A549 (cell line): ENCODE measurements around the gene SDR39U1. TPM values are rescaled to one million over a fixed set of nuclear protein-coding genes. Genes with fewer than 3 reads are reported as not detected.
A peak's percentile ranks its signal among the peaks of the same experiment; 100 is the strongest.

Source experiments
- ATAC-seq, 2 experiments: fragments of 200-7000 bp in 1 of 2; fragments of >200 bp in 1 of 2; cut with Nextera tagmentation in 1 of 2; cut with Tn5 transposase in 1 of 2; 3 replicates each; pipeline versions ENCODE4 v1.8.0 to v1.9.1; 2018 to 2020; ENCODE audit warnings: mild to moderate bottlenecking in 1 of 2, moderate library complexity in 1 of 2
- CTCF ChIA-PET: fragments of 300-600 bp; sonication (Branson Sonifier 250); formaldehyde crosslinking; extraction: SDS; loops from one replicate; lab custom pipeline; 2021; ENCODE audit warnings: antibody characterized with exemption, inconsistent platforms; lab: Yijun Ruan, JAX
- POLR2A ChIA-PET: fragments of 350-600 bp; formaldehyde crosslinking; extraction: SDS; loops from one replicate; lab custom pipeline; 2021; ENCODE audit warnings: antibody characterized with exemption, inconsistent platforms; lab: Yijun Ruan, JAX
- DNase-seq, 2 experiments: peaks; one replicate each; pipeline versions ENCODE4 v3.0.0 to v3.0.0-alpha.2; 2011 to 2016; ENCODE audit warnings: low read depth in 1 of 2, low spot score in 1 of 2
- FAIRE-seq: peaks from 2 replicates; lab custom pipeline; 2011; peaks lifted over from hg19 to GRCh38; lab: Jason Lieb, UNC
- H3K27ac ChIP-seq, 2 experiments: fragments of >200 bp; sonication (Bioruptor Twin); formaldehyde crosslinking; 3 replicates each; pipeline ENCODE4 v1.5.1; 2016 to 2017
- H3K4me1 ChIP-seq: fragments of >200 bp; sonication (Bioruptor Twin); formaldehyde crosslinking; 3 replicates; pipeline ENCODE4 v1.6.1; 2016
- H3K4me2 ChIP-seq: fragments of >200 bp; sonication (Bioruptor Twin); formaldehyde crosslinking; 3 replicates; pipeline ENCODE4 v1.6.1; 2016
- H3K4me3 ChIP-seq: fragments of >200 bp; sonication (Bioruptor Twin); formaldehyde crosslinking; 3 replicates; pipeline ENCODE4 v1.5.1; 2016
- H3K9me3 ChIP-seq: fragments of >200 bp; sonication (Bioruptor Twin); formaldehyde crosslinking; 3 replicates; pipeline ENCODE4 v1.6.1; 2016
- ESRRA ChIP-seq: fragments of 150-350 bp; IDR thresholded peaks from 2 replicates; pipeline ENCODE4 v1.6.1; 2014; ENCODE audit warnings: mild to moderate bottlenecking, low read length, borderline replicate concordance
- FOSB ChIP-seq: fragments of 250-450 bp; sonication (Bioruptor Pico); IDR thresholded peaks from 2 replicates; pipeline ENCODE4 v1.5.0; 2020; ENCODE audit warnings: mild to moderate bottlenecking, moderate library complexity
- GATA3 ChIP-seq: IDR thresholded peaks from 2 replicates; pipeline ENCODE4 v1.6.1; 2012; ENCODE audit warnings: borderline replicate concordance
- KDM1A ChIP-seq: fragments of 200-600 bp; sonication (generic); IDR thresholded peaks from 2 replicates; pipeline ENCODE4 v1.6.1; 2016; ENCODE audit warnings: low read depth, mild to moderate bottlenecking
- MAFK ChIP-seq: fragments of 450-650 bp; IDR thresholded peaks from 2 replicates; pipeline ENCODE4 v1.6.1; 2014; ENCODE audit not compliant: partially characterized antibody
- MAZ ChIP-seq: fragments of 150-350 bp; IDR thresholded peaks from 2 replicates; pipeline ENCODE4 v1.6.1; 2014; ENCODE audit warnings: antibody characterized with exemption, low read depth, low read length, borderline replicate concordance
- MYC ChIP-seq: IDR thresholded peaks from 2 replicates; pipeline ENCODE4 v1.6.1; 2012; ENCODE audit warnings: mild to moderate bottlenecking, inconsistent platforms, low read length, improper control_type of control experiment, borderline replicate concordance
- RARB ChIP-seq: fragments of 250-450 bp; sonication (Bioruptor Pico); IDR thresholded peaks from 2 replicates; pipeline ENCODE4 v1.8.0; 2021; ENCODE audit warnings: mild to moderate bottlenecking, moderate library complexity
- ZNF302 ChIP-seq: fragments of 250-450 bp; sonication (Bioruptor Pico); IDR thresholded peaks from 2 replicates; pipeline ENCODE4 v1.9.0; 2021; ENCODE audit warnings: inconsistent platforms, mild to moderate bottlenecking, moderate library complexity
- WGBS: methylation state at CpG from one replicate; pipeline ENCODE4 v1.1.6; 2017; ENCODE audit errors: missing lambda C conversion rate; 5-methylcytosine and 5-hydroxymethylcytosine counted together
- polyA plus RNA-seq, 4 experiments: library from polyadenylated mRNA; depleted of rRNA in 3 of 4; stranded (reverse); fragments of >200 nt; fragmentation: RNase III in 1 of 4; extraction: RNeasy Plus Mini Kit Qiagen cat#74134 plus additional on column Dnase treatment in 1 of 4; gene quantifications; 2 replicates in 3 of 4; 3 replicates in 1 of 4; pipeline ENCODE4 v1.2.3, GENCODE V29; 2011 to 2017
- TF ChIP-seq, protein P1 (sequence below): fragments of 450-650 bp; IDR thresholded peaks from 2 replicates; pipeline ENCODE4 v1.6.1; 2014; ENCODE audit warnings: antibody characterized with exemption
- TF ChIP-seq, protein P2 (sequence below): fragments of >200 bp; sonication (Bioruptor Twin); formaldehyde crosslinking; IDR thresholded peaks from 3 replicates; pipeline ENCODE4 v1.5.1; 2016
- TF ChIP-seq, protein P3 (sequence below): fragments of 150-350 bp; IDR thresholded peaks from 2 replicates; pipeline ENCODE4 v1.6.1; 2014; ENCODE audit warnings: low read depth, mild to moderate bottlenecking, low read length
- TF ChIP-seq, protein P4 (sequence below): IDR thresholded peaks from 2 replicates; pipeline ENCODE4 v1.6.1; 2012
- TF ChIP-seq, protein P5 (sequence below): IDR thresholded peaks from 2 replicates; pipeline ENCODE4 v1.6.1; 2012; ENCODE audit warnings: low read depth, borderline replicate concordance

SDR39U1 gene
- polyA plus RNA-seq, 2 of the 4 experiments (the other 2 are of a cell fraction): 57.3 to 61.1 TPM

DNA sequence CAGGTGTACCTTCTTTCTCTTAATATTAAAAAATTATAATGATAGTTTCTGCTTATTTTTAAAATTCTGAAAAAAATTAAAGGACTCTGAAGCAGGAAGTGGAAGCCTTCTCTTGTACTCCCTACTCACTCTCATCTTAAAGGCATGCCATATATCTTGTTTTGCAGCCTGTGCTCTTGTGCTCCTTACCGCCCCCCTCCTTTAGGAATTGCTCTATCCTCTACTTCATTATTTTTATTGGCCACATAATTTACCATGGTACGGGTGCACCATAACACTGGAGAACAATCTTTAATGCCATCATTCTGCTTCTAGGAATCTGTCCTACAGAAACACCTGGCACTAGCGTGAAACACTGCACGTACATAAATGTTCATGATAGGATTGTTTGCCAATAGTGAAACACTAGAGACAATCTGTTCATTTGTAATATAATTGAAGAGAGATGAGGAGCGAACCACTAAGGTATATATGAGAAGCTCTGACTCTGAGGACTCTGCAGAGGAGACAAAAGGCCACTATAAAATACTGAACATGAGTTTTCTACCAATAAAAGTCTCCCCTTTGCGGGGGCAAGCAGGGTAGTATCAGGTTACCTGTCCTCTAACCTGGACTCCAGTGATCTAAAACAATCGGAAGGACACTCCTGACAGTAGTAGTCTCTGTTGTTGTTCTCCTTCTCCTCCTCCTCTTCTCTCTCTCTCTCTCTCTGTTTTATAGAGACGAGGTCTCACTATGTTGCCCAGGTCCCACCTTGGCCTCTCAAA lies 50.1 kb downstream of the SDR39U1 start:
- TF ChIP-seq, protein P1, sequence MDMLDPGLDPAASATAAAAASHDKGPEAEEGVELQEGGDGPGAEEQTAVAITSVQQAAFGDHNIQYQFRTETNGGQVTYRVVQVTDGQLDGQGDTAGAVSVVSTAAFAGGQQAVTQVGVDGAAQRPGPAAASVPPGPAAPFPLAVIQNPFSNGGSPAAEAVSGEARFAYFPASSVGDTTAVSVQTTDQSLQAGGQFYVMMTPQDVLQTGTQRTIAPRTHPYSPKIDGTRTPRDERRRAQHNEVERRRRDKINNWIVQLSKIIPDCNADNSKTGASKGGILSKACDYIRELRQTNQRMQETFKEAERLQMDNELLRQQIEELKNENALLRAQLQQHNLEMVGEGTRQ: no peak
- TF ChIP-seq MAFK (no peak), ESRRA (no peak), ZNF302 (CRISPR knock-in tag) (no peak), GATA3 (no peak), RARB (no peak)
- TF ChIP-seq, protein P2, sequence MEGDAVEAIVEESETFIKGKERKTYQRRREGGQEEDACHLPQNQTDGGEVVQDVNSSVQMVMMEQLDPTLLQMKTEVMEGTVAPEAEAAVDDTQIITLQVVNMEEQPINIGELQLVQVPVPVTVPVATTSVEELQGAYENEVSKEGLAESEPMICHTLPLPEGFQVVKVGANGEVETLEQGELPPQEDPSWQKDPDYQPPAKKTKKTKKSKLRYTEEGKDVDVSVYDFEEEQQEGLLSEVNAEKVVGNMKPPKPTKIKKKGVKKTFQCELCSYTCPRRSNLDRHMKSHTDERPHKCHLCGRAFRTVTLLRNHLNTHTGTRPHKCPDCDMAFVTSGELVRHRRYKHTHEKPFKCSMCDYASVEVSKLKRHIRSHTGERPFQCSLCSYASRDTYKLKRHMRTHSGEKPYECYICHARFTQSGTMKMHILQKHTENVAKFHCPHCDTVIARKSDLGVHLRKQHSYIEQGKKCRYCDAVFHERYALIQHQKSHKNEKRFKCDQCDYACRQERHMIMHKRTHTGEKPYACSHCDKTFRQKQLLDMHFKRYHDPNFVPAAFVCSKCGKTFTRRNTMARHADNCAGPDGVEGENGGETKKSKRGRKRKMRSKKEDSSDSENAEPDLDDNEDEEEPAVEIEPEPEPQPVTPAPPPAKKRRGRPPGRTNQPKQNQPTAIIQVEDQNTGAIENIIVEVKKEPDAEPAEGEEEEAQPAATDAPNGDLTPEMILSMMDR: 0 out of 3 replicates have a peak, but pooled peaks have one; percentile 21
- TF ChIP-seq, protein P3, sequence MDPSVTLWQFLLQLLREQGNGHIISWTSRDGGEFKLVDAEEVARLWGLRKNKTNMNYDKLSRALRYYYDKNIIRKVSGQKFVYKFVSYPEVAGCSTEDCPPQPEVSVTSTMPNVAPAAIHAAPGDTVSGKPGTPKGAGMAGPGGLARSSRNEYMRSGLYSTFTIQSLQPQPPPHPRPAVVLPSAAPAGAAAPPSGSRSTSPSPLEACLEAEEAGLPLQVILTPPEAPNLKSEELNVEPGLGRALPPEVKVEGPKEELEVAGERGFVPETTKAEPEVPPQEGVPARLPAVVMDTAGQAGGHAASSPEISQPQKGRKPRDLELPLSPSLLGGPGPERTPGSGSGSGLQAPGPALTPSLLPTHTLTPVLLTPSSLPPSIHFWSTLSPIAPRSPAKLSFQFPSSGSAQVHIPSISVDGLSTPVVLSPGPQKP: no peak
- TF ChIP-seq, protein P4, sequence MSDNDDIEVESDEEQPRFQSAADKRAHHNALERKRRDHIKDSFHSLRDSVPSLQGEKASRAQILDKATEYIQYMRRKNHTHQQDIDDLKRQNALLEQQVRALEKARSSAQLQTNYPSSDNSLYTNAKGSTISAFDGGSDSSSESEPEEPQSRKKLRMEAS: no peak
- H3K4me1 ChIP-seq: peaks cover 14% of the 10 kb centered on the region
- FAIRE-seq (no peak), ATAC-seq (peak; percentile 77 to 89; a peak in 5 of 6 replicates), DNase-seq (peak; percentile 62)
- H3K4me2 ChIP-seq: peak overlapping the region; percentile 82
- H3K4me3 ChIP-seq: peak overlapping the region; percentile 39
- POLR2A ChIA-PET: no interaction called here
- H3K9me3 ChIP-seq: no peaks in the 10 kb centered on the region
- CTCF ChIA-PET: interaction anchor here (0.6 to 2.0 kb wide), 4 partner anchors 14 to 45 kb away, joined by 3 to 8 read pairs (median 4); no protein-coding TSS in a partner anchor
- 63% methylated on average over 8 of the region's 8 CpGs for WGBS
- H3K27ac ChIP-seq: peak overlapping the region; percentile 57 to 73; a peak in 5 of 6 replicates

DNA sequence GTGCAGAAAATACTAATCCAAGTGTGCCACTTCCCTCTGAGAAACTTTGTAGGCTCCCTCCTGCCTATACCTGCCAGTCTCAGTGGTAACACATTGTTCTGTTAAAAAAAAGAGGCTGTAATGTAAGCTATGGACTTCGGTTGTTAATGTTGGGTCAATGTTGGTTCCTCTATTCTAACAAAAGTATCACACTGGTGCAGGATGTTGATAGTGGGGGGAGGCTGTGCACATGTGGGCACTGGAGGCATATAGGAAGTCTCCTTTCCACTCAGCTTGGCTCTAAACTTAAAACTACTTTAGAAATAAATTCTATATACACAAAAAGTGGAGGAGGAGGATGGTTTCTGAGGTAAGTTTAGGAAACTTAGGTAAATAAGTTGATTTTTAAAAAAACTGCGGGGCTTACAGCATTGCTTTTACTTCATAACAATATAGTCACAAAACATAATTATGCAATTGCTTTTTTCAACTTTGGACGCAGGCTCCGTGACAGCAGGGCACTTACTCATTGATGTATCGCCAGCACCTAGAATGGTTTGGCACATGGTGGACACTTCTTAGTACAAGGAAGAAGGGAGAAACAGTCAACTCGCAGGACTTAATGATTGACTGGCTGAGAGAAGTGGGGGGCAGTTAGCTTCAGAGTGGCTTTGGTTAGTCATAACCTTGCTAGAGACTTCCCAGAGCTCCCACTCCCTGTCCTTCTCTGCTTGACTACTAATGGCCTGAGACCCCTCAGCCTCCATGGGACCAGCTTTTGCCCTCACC lies 51.7 kb downstream of the SDR39U1 start:
- Histone ChIP-seq H3K4me3 (no peak overlapping the region), H3K4me1 (peaks cover 14% of the 10 kb centered on the region), H3K4me2 (peak overlapping the region; percentile 82)
- FAIRE-seq: no peak
- WGBS: 72% methylated on average over 6 of the region's 6 CpGs
- POLR2A ChIA-PET: no interaction called here
- TF ChIP-seq KDM1A: no peak
- TF ChIP-seq FOSB (CRISPR knock-in tag): no peak
- no peak for TF ChIP-seq MYC
- TF ChIP-seq, protein P5, sequence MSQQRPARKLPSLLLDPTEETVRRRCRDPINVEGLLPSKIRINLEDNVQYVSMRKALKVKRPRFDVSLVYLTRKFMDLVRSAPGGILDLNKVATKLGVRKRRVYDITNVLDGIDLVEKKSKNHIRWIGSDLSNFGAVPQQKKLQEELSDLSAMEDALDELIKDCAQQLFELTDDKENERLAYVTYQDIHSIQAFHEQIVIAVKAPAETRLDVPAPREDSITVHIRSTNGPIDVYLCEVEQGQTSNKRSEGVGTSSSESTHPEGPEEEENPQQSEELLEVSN: no peak
- no peak for TF ChIP-seq MAZ
- TF ChIP-seq, protein P1: no peak
- TF ChIP-seq, all 56 proteins: peak for 0
- CTCF ChIA-PET: interaction anchor here (1.4 to 3.8 kb wide), 6 partner anchors 9 to 59 kb away, joined by 3 to 11 read pairs (median 6); partner anchors contain the start of gene ADCY4
- DNase-seq (no peak), ATAC-seq (no peak)
- no peaks in the 10 kb centered on the region for H3K9me3 ChIP-seq
- H3K27ac ChIP-seq: peak overlapping the region in 1 of 2 experiments; percentile 73; a peak in 1 of 6 replicates

Other genes with a start within 250 kb of the SDR39U1 start
- 48.0 and 74.9 TPM in 2 replicates for gene TM9SF1, start 247.3 kb downstream of the SDR39U1 start, polyA plus RNA-seq (2011; rRNA removed)
- 51.5 to 62.2 TPM (median 60.1 TPM) in 3 replicates for gene TM9SF1, start 247.3 kb downstream of the SDR39U1 start, polyA plus RNA-seq (2017; fragmentation: RNase III; extraction: RNeasy Plus Mini Kit Qiagen cat#74134 plus additional on column Dnase treatment)
- 0.09 TPM in 1 of 2 replicates, not detected in the other for gene TSSK4, start 237.1 kb downstream of the SDR39U1 start, polyA plus RNA-seq (2011; rRNA removed)
- 0.13 TPM in 1 of 3 replicates, not detected in the others for gene TSSK4, start 237.1 kb downstream of the SDR39U1 start, polyA plus RNA-seq (2017; fragmentation: RNase III; extraction: RNeasy Plus Mini Kit Qiagen cat#74134 plus additional on column Dnase treatment)
- gene CHMP4A, start 229.3 kb downstream of the SDR39U1 start, polyA plus RNA-seq (2011; rRNA removed): 74.9 and 102 TPM in 2 replicates
- 112 to 124 TPM (median 117 TPM) in 3 replicates for gene CHMP4A, start 229.3 kb downstream of the SDR39U1 start, polyA plus RNA-seq (2017; fragmentation: RNase III; extraction: RNeasy Plus Mini Kit Qiagen cat#74134 plus additional on column Dnase treatment)
- 31.8 and 38.6 TPM in 2 replicates for gene MDP1, start 226.7 kb downstream of the SDR39U1 start, polyA plus RNA-seq (2011; rRNA removed)
- gene MDP1, start 226.7 kb downstream of the SDR39U1 start, polyA plus RNA-seq (2017; fragmentation: RNase III; extraction: RNeasy Plus Mini Kit Qiagen cat#74134 plus additional on column Dnase treatment): 21.0 to 21.6 TPM (median 21.4 TPM) in 3 replicates
- 381 and 433 TPM in 2 replicates for gene NEDD8, start 210.4 kb downstream of the SDR39U1 start, polyA plus RNA-seq (2011; rRNA removed)
- gene NEDD8, start 210.4 kb downstream of the SDR39U1 start, polyA plus RNA-seq (2017; fragmentation: RNase III; extraction: RNeasy Plus Mini Kit Qiagen cat#74134 plus additional on column Dnase treatment): 561 to 594 TPM (median 589 TPM) in 3 replicates
- gene GMPR2, start 209.8 kb downstream of the SDR39U1 start, polyA plus RNA-seq (2011; rRNA removed): 91.7 and 108 TPM in 2 replicates
- 64.8 to 71.2 TPM (median 70.0 TPM) in 3 replicates for gene GMPR2, start 209.8 kb downstream of the SDR39U1 start, polyA plus RNA-seq (2017; fragmentation: RNase III; extraction: RNeasy Plus Mini Kit Qiagen cat#74134 plus additional on column Dnase treatment)
- 51.3 and 73.0 TPM in 2 replicates for gene TINF2, start 200.2 kb downstream of the SDR39U1 start, polyA plus RNA-seq (2011; rRNA removed)
- 33.1 to 44.5 TPM (median 38.5 TPM) in 3 replicates for gene TINF2, start 200.2 kb downstream of the SDR39U1 start, polyA plus RNA-seq (2017; fragmentation: RNase III; extraction: RNeasy Plus Mini Kit Qiagen cat#74134 plus additional on column Dnase treatment)
- 0.61 and 1.7 TPM in 2 replicates for gene TGM1, start 179.6 kb downstream of the SDR39U1 start, polyA plus RNA-seq (2011; rRNA removed)
- 1.3 to 1.8 TPM (median 1.4 TPM) in 3 replicates for gene TGM1, start 179.6 kb downstream of the SDR39U1 start, polyA plus RNA-seq (2017; fragmentation: RNase III; extraction: RNeasy Plus Mini Kit Qiagen cat#74134 plus additional on column Dnase treatment)
- 18.6 and 22.4 TPM in 2 replicates for gene RABGGTA, start 171.2 kb downstream of the SDR39U1 start, polyA plus RNA-seq (2011; rRNA removed)
- 17.2 to 23.1 TPM (median 21.9 TPM) in 3 replicates for gene RABGGTA, start 171.2 kb downstream of the SDR39U1 start, polyA plus RNA-seq (2017; fragmentation: RNase III; extraction: RNeasy Plus Mini Kit Qiagen cat#74134 plus additional on column Dnase treatment)
- gene DHRS1, start 143.0 kb downstream of the SDR39U1 start, polyA plus RNA-seq (2011; rRNA removed): 17.4 and 17.9 TPM in 2 replicates
- 13.8 to 15.2 TPM (median 15.1 TPM) in 3 replicates for gene DHRS1, start 143.0 kb downstream of the SDR39U1 start, polyA plus RNA-seq (2017; fragmentation: RNase III; extraction: RNeasy Plus Mini Kit Qiagen cat#74134 plus additional on column Dnase treatment)
- 16.5 and 23.6 TPM in 2 replicates for gene NOP9, start 142.9 kb downstream of the SDR39U1 start, polyA plus RNA-seq (2011; rRNA removed)
- gene NOP9, start 142.9 kb downstream of the SDR39U1 start, polyA plus RNA-seq (2017; fragmentation: RNase III; extraction: RNeasy Plus Mini Kit Qiagen cat#74134 plus additional on column Dnase treatment): 23.0 to 24.5 TPM (median 24.2 TPM) in 3 replicates
- 0.31 and 0.32 TPM in 2 replicates for gene CIDEB, start 134.8 kb downstream of the SDR39U1 start, polyA plus RNA-seq (2011; rRNA removed)
- 0.33 to 0.99 TPM (median 0.79 TPM) in 3 replicates for gene CIDEB, start 134.8 kb downstream of the SDR39U1 start, polyA plus RNA-seq (2017; fragmentation: RNase III; extraction: RNeasy Plus Mini Kit Qiagen cat#74134 plus additional on column Dnase treatment)
- 5.8 and 7.6 TPM in 2 replicates for gene LTB4R2, start 132.6 kb downstream of the SDR39U1 start, polyA plus RNA-seq (2011; rRNA removed)
- 8.4 to 9.9 TPM (median 8.6 TPM) in 3 replicates for gene LTB4R2, start 132.6 kb downstream of the SDR39U1 start, polyA plus RNA-seq (2017; fragmentation: RNase III; extraction: RNeasy Plus Mini Kit Qiagen cat#74134 plus additional on column Dnase treatment)
- 10.2 and 13.2 TPM in 2 replicates for gene LTB4R, start 131.3 kb downstream of the SDR39U1 start, polyA plus RNA-seq (2011; rRNA removed)
- 8.3 to 9.4 TPM (median 8.3 TPM) in 3 replicates for gene LTB4R, start 131.3 kb downstream of the SDR39U1 start, polyA plus RNA-seq (2017; fragmentation: RNase III; extraction: RNeasy Plus Mini Kit Qiagen cat#74134 plus additional on column Dnase treatment)
- not detected in 2 replicates for gene ADCY4, start 107.7 kb downstream of the SDR39U1 start, polyA plus RNA-seq (2011; rRNA removed)
- not detected in 3 replicates for gene ADCY4, start 107.7 kb downstream of the SDR39U1 start, polyA plus RNA-seq (2017; fragmentation: RNase III; extraction: RNeasy Plus Mini Kit Qiagen cat#74134 plus additional on column Dnase treatment)
- not detected in 2 replicates for gene RIPK3, start 102.8 kb downstream of the SDR39U1 start, polyA plus RNA-seq (2011; rRNA removed)
- not detected in 3 replicates for gene RIPK3, start 102.8 kb downstream of the SDR39U1 start, polyA plus RNA-seq (2017; fragmentation: RNase III; extraction: RNeasy Plus Mini Kit Qiagen cat#74134 plus additional on column Dnase treatment)
- 0.32 and 0.62 TPM in 2 replicates for gene NFATC4, start 74.6 kb downstream of the SDR39U1 start, polyA plus RNA-seq (2011; rRNA removed)
- gene NFATC4, start 74.6 kb downstream of the SDR39U1 start, polyA plus RNA-seq (2017; fragmentation: RNase III; extraction: RNeasy Plus Mini Kit Qiagen cat#74134 plus additional on column Dnase treatment): 0.04 to 0.25 TPM (median 0.10 TPM) in 3 replicates
- 0.44 and 0.60 TPM in 2 replicates for gene NYNRIN, start 43.8 kb downstream of the SDR39U1 start, polyA plus RNA-seq (2011; rRNA removed)
- 0.17 to 0.29 TPM (median 0.19 TPM) in 3 replicates for gene NYNRIN, start 43.8 kb downstream of the SDR39U1 start, polyA plus RNA-seq (2017; fragmentation: RNase III; extraction: RNeasy Plus Mini Kit Qiagen cat#74134 plus additional on column Dnase treatment)
- 1.3 and 1.6 TPM in 2 replicates for gene CBLN3, start 13.1 kb downstream of the SDR39U1 start, polyA plus RNA-seq (2011; rRNA removed)
- 1.1 to 1.5 TPM (median 1.4 TPM) in 3 replicates for gene CBLN3, start 13.1 kb downstream of the SDR39U1 start, polyA plus RNA-seq (2017; fragmentation: RNase III; extraction: RNeasy Plus Mini Kit Qiagen cat#74134 plus additional on column Dnase treatment)
- gene KHNYN, start 12.8 kb downstream of the SDR39U1 start, polyA plus RNA-seq (2011; rRNA removed): 19.0 and 25.0 TPM in 2 replicates
- 23.5 to 26.4 TPM (median 25.2 TPM) in 3 replicates for gene KHNYN, start 12.8 kb downstream of the SDR39U1 start, polyA plus RNA-seq (2017; fragmentation: RNase III; extraction: RNeasy Plus Mini Kit Qiagen cat#74134 plus additional on column Dnase treatment)
- gene CMA1, start 65.5 kb upstream of the SDR39U1 start, polyA plus RNA-seq (2011; rRNA removed): not detected in 2 replicates
- not detected in 3 replicates for gene CMA1, start 65.5 kb upstream of the SDR39U1 start, polyA plus RNA-seq (2017; fragmentation: RNase III; extraction: RNeasy Plus Mini Kit Qiagen cat#74134 plus additional on column Dnase treatment)
- gene CTSG, start 133.5 kb upstream of the SDR39U1 start, polyA plus RNA-seq (2011; rRNA removed): not detected in 2 replicates
- gene CTSG, start 133.5 kb upstream of the SDR39U1 start, polyA plus RNA-seq (2017; fragmentation: RNase III; extraction: RNeasy Plus Mini Kit Qiagen cat#74134 plus additional on column Dnase treatment): not detected in 3 replicates
- gene GZMH, start 166.9 kb upstream of the SDR39U1 start, polyA plus RNA-seq (2011; rRNA removed): not detected in 2 replicates
- not detected in 3 replicates for gene GZMH, start 166.9 kb upstream of the SDR39U1 start, polyA plus RNA-seq (2017; fragmentation: RNase III; extraction: RNeasy Plus Mini Kit Qiagen cat#74134 plus additional on column Dnase treatment)
- gene GZMB, start 191.4 kb upstream of the SDR39U1 start, polyA plus RNA-seq (2011; rRNA removed): not detected in 2 replicates
- gene GZMB, start 191.4 kb upstream of the SDR39U1 start, polyA plus RNA-seq (2017; fragmentation: RNase III; extraction: RNeasy Plus Mini Kit Qiagen cat#74134 plus additional on column Dnase treatment): not detected in 3 replicates